ENCODE measurements around the gene KRT13.
"Not testable (repeated sequence)": the region's sequence is repeated elsewhere in the genome, so short reads cannot be mapped to it uniquely, and the experiment has no call there.

KRT13 gene

DNA sequence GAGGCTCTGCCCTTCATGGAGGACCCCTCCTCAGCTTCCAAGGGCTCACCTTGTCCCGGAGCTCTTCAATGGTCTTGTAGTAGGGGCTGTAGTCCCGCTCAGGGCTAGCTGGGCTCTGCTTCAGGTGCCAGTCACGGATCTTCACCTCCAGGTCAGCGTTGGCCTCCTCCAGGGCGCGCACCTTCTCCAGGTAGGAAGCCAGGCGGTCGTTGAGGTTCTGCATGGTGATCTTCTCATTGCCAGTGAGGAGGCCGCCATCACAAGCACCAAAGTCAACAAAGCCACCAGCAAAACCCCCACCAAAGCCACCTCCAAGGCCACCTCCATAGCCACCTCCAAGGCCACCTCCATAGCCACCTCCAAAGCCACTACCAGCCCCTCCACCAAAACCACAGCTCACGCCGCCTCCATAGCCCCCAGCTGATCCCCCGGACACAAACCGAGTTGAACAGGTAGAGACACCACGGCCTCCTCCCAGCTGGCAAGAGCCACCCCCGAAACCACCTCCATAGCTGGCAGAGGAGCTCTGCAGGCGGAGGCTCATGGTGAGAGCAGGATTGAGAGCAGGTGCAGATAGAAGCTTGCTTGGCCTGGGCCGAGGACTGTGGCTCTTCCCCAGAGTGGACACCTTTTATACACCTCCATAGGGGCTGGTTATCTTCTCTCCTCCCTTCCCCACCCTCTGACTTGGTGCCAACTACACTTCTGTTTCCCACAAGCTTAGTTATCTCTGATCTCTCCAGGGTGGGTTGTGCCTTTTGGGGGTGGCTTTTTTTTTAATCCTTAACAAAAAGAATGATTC is at the start of gene KRT13:
Gene KRT13, minus strand, starts transcription at position 606 of the 802 bp plus-strand sequence. Its CDS starts 62 bp downstream, at position 544.
- no peak for DNase-seq

DNA sequence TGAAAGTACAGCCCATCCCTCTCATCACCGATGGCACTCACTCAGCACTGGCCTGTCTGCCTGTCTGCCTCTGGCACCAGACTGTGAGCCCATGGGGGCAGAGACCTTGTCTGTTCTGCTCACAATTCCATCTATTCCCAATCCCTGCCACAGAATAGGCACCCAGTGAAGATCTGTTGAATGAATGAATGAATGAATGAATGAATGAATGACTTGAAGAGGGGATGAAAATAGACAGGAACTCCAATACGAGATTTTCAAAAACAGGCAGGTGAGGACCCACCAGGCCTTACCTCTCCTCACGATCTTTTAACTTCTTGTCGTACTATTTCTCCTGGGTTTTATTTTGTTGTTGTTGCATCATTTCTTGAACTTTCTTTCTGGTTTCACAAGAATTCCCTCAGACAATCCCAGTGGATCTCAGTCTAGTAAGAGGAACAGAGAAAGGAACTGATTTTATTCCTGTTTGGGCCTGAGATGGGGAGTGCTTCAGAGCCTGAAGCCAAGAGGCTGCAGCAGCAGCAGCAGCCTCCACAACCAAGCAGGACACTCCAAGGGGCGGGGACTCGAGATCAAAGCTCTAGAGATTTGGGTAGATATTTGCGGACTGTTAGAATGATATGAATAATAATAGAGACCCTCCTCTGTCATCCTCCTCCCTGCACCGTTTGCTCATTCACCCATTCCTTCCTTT is 48.7 kb upstream of the KRT13 start:
- no peak for DNase-seq

DNA sequence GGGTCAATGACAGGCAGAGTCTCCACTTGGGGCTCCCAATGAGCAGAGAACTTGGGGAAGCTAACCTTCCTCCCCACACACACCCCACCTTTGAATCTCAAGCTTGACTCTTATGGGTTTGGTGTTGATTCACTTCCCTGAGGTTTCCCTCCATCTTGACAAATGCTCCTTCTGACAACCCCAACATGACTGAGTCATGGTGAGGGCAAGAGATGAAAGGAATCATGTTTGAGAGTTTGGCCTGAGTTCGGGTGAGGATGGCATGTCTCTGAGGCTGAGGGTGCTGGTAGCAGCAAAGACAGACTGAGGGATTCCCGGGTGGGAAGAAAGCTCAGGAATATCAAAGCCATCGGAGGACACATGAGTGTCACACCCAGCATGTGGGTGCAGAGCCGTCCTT is 47.8 kb upstream of the KRT13 start:
- no peak for DNase-seq

DNA sequence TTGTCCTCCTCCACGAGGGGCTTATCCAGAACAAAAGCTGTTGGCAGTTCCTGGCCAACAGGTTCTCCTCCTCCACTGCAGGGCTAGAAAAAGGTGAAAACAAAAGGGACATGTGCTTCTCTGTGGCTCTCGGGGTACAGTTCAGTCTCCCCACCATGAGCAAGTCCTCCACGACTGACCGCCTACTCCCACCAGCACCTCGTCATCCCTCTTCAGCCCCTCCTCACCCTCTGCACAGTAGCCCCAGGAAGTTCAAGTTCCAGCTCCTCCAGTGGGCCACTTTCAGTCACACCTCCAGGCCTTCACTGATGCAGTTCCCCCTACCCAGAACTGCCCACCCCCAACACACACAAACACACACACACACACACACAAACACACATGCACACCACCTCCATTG is 47.0 kb upstream of the KRT13 start:
- DNase-seq = no peak

DNA sequence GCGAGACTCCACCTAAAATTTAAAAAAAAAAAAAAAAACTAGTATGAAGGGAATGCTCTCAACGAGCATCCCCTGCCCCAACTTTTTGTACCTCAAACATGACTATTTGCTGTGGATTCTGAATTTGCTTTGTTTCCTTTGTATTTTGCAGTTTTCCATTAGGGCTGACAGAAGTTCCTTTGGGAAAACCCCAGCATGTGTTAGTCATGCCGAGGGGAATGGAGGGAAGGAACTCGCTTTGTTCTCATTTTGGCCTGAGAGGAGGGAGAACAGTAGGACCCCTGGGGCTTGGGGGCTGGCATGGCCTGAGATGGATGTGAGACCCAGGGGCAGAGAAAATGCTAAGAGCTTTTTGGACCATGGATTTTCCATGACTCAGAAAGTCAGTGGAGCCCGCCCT is 46.0 kb upstream of the KRT13 start:
- no peak for DNase-seq

DNA sequence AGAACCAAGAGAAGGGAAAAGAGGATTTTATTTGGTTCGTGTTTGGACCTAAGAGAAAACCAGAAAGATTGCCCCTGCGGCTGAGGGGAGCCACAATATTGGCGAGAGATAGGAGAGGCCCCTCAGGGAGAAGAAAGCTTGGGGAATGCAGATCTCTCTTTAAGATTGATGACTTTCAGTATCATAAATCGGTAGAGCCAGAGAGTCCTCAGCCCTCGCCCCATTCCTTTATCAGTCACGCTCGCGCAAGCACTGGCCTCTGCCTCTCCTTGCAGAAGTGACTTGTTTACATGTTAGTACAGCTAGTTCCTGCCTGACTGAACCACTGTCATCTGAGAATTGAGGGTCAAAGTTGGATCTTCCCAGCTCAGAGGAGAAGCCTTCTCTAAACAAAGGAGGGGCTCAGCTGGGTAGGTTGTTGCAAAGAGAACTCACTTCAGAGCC is 44.2 kb upstream of the KRT13 start:
- no peak for DNase-seq

DNA sequence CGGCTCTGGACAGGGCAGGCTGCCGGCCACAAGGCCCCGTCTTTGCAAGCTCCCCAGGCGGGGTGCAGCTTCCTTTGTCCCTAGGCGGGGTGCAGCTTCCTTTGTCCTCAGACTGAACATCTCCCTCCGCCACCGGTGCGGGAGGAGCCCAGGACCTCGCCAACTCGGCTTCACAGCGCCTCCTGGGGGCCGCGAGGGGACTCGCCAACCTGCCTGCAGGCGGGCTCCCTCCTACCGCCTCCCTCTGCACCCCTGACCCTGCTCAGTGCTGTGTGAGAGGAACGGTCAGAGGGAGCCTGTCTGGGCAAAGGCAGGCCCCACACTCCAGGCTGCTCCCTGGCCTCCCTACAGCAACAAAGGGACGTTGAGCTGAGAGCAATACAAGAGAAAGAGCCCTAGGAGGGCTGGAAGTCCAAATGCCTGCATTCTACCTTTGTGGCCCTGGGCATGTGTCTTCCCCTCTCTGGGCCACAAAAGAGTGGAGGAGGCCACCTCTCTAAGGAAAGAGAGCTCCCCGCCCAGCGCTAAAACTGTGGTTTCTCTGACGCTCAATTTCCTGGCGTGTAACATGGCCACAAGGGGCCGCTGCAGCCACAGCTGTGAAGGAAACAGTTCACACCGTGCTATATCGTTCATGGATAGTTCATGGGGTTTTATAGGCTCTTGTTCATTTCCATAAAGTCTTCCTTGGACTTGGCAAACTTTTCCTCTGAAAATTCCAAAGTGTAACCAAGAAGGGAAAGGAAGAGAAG is 43.6 kb upstream of the KRT13 start:
- DNase-seq = peak; percentile 72

DNA sequence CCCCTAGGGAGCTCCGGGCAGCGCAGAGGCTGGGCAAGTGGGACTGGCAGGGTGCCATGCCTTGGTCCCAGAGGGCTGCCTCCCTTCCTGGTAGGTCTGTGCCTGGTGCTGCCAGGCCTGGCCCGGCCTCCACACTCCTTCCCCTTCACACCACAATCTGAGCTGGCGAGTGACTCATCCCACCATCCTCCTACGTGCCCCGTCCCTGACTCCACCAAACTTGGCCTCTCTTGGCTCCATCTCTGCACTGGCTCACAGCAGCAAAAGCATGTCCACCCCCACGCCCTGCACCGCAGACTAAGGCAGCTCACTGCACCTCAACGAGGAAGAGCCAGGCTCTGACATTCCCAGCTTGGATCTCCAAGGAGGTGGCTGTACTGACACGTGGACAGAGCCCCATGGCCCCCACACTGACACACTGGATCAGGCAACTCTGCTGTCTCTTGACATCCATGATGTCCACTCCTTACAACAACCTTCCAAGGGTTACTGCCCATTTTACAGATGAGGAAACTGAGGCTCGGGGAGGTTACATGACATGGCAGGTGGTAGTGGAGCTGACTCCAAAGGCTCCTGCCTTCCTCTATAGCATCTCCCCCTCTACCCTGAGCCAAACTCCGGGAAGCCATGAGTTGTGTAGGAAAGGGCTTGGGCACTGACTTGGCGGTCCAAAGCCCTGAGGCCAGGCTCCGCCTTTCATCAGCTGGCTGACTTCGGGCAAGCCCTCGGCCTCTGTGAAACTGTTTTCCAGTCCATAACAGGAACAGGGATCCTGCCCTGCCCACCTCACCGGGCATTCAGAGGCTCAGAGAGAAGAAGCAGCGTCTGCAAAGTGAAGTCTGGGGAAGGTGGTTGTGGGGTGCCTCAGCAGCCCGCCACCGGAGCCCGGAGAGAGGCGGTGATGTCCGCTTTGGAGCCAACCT is 42.8 kb upstream of the KRT13 start:
- DNase-seq = peak; percentile 77

DNA sequence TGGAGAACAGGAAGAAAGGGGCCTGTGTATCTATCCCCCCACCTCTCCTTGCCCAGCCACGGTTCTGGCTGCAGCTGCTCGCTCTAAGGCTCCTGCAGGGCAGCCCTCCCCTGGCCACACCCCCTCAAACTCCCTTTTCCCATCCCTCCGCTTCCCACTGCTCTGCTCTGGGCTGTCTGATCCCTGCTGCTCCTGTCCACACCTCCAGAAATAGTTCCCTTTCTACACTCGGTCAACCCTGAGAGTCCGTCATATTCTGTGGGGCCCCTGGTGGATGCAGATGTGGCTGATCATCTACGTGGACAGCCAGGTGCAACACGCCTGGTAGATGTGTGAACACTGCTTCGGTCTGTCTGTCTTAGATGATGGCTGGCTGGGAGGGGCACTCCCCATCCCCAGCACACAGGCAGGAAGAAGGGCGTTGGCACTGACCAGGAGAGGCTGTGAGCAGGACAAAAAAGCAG is 42.0 kb upstream of the KRT13 start:
- DNase-seq = no peak

DNA sequence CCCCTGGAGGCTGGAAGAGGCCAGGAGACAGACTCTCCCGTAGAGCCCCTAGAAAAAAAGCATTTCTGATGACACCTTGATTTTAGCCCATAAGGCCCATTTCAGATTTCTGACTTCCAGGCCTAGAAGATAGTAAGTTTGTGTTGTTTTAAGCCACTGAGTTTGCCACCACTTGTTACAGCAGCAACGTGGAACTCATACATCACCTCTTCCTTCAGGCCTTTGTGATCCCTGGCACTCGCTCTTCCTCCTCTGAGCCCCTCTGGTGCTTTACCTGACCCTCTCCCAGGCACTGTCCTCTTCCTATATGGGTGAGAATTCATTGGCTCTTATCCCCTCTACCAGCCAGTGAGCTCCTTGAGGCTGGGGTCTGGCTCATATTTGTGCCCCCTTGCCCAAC is 41.4 kb upstream of the KRT13 start:
- DNase-seq = no peak

DNA sequence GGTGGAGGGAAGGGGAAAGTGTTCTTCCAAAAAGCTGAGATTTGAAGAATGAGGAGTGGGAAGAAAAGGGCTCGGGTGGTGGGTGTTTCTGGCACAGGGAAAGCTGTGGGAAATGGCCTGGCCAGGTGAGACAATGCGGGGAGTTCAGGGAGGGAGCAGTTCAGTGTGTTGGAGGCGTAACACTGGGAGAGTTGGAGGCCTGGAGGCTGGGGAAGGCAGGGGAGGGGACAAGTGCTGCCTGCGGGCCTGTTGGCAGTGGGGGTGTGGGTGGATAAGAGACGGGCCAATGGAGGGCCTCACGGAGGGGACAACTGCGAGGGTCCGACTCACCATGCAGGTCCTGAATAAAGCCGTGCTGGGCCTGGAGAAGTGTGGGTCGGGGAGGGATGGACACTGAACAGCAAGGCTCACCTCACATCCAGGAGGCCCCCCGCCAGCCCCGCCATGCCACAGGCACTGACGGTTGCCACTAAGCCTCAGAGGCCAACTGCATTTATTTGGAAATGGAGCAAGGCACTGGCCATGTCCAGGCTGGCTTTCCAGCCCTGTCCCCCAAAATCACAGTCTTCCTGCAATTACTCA is 40.5 kb upstream of the KRT13 start:
- DNase-seq = no peak

DNA sequence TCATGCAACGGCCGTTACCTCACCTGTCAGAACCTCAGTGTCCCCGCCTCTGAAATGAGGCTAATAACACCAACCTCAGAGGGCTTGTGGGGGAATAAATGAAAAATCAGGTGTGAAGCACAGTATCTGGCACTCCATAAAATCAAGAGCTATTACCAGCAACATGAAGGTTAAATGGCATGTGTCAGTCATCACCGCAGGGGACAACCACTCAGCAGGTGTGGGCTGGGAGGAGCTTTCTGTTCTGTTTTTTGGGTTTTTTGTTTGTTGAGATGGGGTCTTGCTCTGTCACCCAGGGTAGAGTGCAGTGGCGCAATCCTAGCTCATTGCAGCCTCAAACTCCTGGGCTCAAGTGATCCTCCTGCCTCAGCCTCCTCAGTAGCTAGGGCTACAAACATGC is 39.5 kb upstream of the KRT13 start:
- no peak for DNase-seq

DNA sequence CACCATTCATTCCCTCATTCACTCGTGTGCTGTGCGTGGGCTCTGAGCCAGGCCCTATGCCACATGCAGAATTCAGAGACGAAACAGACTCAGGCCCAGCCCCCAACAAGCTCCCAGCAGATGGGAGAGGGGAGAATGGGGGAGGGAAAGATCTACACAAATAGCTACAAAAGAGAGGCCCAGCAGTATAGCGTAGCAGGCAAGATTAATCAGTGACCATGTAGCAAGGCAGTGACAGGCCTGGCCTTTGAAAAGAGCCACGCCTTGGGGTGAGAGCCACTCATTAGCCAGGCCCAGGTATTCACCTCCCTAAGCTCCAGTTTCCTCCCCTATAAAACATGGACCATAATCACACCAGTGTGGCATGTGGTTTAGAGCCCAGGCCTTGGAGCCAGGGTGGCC is 39.1 kb upstream of the KRT13 start:
- no peak for DNase-seq

DNA sequence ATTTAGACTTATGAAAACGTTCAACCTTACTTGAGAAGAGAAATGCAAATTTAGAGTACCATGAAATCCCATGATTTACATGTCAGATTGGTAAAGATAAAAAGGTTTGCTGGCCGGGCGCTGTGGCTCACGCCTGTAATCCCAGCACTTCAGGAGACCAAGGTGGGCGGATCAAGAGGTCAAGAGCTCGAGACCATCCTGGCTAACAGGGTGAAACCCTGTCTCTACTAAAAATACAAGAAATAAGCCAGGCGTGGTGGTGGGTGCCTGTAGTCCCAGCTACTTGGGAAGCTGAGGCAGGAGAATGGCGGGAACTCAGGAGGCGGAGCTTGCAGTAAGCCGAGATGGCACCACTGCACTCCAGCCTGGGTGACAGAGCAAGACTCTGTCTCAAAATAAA is 37.4 kb upstream of the KRT13 start:
- DNase-seq = not testable (repeated sequence)

DNA sequence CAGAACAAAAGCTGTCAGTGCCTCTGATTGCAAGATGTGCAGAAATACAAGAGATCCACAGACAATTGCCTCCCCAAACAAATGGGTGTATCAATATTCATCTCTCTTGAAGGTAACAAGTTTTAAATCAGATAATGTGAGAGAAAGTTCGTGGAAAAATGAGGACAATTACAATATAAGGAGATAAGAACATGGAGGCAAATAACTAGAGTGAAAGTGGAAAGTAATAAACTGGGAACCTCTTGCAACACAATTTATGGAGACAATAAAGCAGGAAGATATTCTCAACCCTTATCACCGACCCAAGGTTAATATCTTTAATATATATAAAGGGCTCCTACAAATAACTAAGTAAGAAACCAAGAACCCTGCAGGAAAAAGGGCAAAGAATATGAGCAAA is 36.9 kb upstream of the KRT13 start:
- DNase-seq = no peak

DNA sequence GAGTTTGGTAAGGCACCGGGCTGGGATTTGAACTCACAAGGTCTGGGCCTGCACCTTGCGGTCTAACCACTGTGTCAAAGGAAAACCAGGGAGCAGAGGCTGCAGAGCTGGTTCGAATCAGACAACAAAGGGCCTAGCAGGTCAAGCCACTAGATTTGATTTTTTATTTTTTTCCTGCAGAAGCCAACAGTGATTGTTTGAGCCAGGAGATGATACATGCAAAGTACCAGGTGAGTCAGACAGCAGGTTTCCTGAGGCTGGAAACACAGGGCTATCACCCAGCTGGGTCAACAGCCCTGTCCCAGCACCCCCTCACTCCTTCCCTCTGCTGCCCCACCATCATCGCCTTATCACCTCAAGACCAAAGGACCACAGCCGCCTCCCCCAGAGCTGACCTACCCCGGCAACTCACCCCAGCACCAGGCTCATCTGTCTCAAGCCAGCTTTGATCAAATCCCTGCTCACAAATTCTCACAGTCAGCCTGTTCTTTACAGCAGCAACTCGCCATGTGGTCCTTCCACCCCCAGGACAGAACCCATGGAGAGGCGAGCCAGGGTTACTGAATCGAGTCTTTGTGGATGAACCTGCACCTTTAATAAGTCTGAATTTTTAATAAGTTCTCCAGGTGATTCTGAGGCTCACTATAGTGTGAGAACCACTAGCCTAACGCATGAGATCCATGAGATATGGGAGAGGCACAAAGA is 35.7 kb upstream of the KRT13 start:
- DNase-seq = no peak

DNA sequence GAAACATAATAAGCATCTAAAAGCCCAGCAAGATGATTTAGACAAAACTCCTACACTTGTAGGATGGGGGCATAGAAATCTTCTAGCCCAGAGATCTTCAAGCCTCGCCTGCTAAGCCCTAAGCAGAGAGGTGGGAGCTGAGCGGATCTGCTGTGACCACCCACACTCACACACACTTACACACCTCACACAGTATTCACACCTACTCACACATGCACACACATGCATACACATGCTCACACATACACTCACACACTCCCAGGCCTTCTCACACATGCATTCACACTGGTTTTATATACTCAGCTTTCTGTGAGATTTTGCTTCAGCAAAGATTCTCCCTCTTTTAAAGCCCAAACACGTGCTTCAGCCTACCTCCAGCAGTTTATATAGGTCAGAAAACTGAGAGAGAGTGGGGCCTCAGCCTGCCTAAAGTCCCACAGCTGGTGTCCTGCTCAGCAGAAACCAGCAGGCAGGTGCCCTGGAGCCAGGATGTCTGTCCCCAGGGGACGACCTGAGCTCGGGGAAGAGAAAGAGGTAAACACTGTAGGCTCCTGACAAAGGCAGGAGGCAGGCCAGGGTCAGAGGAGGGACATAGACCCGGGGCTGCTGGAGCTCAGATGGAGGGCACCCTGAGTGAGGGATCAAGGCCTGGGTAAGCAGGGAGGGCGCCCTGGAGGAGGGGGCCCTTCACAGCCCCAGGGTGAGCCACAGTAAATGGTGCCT is 34.7 kb upstream of the KRT13 start:
- DNase-seq = no peak

DNA sequence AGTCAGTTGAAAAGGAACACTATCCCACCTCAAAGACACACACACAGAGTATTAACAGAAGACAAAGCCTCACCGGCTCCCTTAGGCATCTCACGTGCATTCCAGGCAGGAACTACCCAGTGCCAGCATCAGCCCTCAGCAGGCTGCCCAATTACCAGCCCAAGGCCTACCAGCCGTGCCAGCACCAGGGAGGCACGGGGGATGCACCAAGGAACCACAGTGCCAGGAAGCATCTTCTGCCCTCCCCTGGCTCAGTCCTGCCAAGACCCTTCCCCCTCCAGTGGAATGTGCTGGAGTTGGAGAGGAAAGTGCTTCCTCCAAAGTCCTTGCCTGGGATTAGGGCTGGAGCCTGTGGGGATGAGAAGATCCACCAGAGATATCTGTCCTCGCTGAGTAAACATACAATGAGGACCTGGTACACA is 33.7 kb upstream of the KRT13 start:
- DNase-seq = no peak

DNA sequence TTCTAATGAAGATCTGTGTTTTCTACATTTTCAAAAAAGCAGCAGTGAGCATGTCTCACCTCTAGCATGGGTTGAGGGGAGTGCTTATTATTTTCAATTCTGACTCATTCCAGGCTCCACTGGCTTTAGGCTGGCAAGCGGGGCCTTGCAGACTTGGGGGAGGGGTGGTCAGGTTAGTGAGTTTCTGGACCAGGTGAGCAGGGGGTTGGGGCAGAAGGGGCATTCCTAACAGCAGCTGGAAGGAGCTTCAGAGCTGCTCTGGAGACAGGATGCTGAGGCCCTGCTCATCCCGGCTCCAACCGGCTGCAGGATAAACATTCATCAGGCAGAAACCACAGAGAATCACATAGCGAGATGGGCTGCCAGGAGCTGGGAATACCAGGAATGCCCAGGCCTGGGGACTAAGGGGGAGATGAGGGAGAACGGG is 33.2 kb upstream of the KRT13 start:
- no peak for DNase-seq

DNA sequence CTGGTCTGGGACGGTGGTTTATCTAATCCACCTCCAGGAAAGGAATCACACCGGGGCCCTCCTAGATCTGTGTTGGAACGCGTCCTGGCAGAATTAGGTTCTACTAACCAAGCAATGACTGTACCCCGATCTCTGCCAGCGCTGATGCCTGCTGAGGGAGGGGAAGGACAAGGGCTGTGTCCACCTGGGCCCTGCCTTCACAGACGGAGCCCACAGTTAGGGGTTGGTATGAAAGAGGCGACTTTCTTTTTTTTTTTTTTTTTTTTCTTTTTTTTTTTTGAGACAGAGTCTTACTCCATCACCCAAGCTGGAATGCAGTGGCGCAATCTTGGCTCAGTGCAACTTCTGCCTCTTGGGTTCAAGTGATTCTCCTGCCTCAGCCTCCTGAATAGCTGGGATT is 32.6 kb upstream of the KRT13 start:
- DNase-seq = no peak

DNA sequence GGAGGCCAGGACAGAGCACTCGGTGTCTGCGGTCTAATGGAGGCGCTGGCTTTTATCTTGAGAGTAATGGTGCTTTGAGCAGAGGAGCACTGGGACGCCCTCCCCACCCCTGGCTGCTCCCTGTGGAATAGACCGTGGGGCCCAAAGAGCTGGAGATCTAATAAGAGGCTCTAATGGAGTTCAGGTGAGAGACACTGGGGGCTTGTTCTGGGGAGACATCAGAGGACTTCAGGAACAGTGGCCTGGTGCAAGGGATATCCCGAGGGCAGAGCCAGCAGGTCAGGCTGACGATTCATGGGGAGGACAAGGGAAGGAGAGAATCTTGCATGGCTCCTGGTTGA is 32.2 kb upstream of the KRT13 start:
- no peak for DNase-seq
